SJCRH30 (cell line): ENCODE results near the gene DNAH6. TPM values are rescaled to one million over a fixed set of nuclear protein-coding genes. Genes with fewer than 3 reads are reported as not detected.

Source experiments
- DNase-seq, 2 experiments: peaks; one replicate each; pipeline ENCODE4 v3.0.0-alpha.2; 2015 to 2020
- H3K27ac ChIP-seq: fragments of 250-450 bp; sonication (Bioruptor Pico); 2 replicates; pipeline ENCODE4 v1.5.1; 2020; ENCODE audit warnings: mild to moderate bottlenecking, moderate library complexity
- H3K27me3 ChIP-seq: fragments of 250-450 bp; sonication (Bioruptor Pico); 2 replicates; pipeline ENCODE4 v1.5.1; 2020; ENCODE audit warnings: mild to moderate bottlenecking, moderate library complexity
- H3K36me3 ChIP-seq: fragments of 250-450 bp; sonication (Bioruptor Pico); 2 replicates; pipeline ENCODE4 v1.5.1; 2020; ENCODE audit warnings: mild to moderate bottlenecking, moderate library complexity
- H3K4me1 ChIP-seq: fragments of 250-450 bp; sonication (Bioruptor Pico); 2 replicates; pipeline ENCODE4 v1.5.1; 2020; ENCODE audit warnings: mild to moderate bottlenecking, moderate library complexity
- H3K4me3 ChIP-seq: fragments of 250-450 bp; sonication (Bioruptor Pico); 2 replicates; pipeline ENCODE4 v1.5.1; 2020; ENCODE audit warnings: mild to moderate bottlenecking, moderate library complexity
- H3K9me3 ChIP-seq: fragments of 250-450 bp; sonication (Bioruptor Pico); replicated peaks from 2 replicates; pipeline ENCODE4 v1.5.1; 2020; ENCODE audit warnings: mild to moderate bottlenecking, moderate library complexity
- total RNA-seq: library from RNA; depleted of rRNA; stranded (reverse); fragments of >200 nt; shearing (Covaris generic); gene quantifications from 2 replicates; pipeline ENCODE4 v1.2.3, GENCODE V29; 2014

DNAH6 gene
- total RNA-seq, 1 experiment from 2014 or later: not detected

GRCh38 chr2:84786601-84787000 is 270.3 kb downstream of the DNAH6 start:
- Histone ChIP-seq H3K27ac (no peak overlapping the region), H3K4me1 (no peaks in the 10 kb centered on the region), H3K4me3 (no peak overlapping the region), H3K36me3 (no peaks in the 10 kb centered on the region), H3K27me3 (no peaks in the 10 kb centered on the region), H3K9me3 (no peaks in the 10 kb centered on the region)
- DNase-seq: no peak

DNA sequence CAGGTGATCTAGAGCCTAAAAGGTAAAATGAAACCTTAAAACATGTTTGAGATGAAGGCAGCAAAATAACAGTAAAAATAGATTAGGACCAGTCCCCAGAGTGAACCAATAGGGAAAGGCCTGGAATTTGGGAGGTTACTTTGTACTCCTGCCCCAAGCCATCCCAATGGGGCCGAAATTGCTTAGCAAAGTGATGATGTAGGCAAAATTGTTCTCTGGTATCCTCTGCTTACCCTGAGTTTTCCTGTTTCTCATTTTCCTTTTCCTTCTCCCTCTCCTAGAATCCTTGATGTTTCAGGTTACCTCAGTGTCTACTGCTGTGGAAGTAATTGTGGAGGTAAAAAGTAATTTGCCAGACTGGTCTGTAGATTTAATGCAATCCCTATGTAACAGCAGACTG is 271.7 kb downstream of the DNAH6 start:
- DNase-seq: no peak
- H3K27ac ChIP-seq: no peak overlapping the region
- H3K4me1 ChIP-seq: no peaks in the 10 kb centered on the region
- H3K36me3 ChIP-seq: no peaks in the 10 kb centered on the region
- H3K27me3 ChIP-seq: no peaks in the 10 kb centered on the region
- no peak overlapping the region for H3K4me3 ChIP-seq
- no peaks in the 10 kb centered on the region for H3K9me3 ChIP-seq

DNA sequence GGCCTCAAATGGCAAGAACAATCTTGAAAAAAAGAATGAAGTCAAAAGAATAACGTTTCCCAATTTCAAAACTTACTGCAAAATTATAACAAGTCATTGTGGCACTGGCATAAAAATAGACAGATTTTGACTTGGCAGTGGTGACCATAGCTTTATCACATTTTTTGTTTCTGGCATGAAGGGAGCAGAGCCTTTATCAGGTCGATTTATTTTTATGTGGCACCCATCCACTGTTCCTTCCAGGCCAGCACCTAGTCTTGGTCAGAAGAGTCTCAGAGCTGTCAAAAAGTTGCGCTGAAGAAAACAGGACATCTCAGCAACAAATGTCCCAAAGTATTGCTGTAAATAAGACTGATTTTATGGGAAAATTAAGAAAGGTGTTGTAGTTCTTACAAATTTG is 272.2 kb downstream of the DNAH6 start:
- Histone ChIP-seq H3K27me3 (no peaks in the 10 kb centered on the region), H3K4me1 (no peaks in the 10 kb centered on the region), H3K27ac (no peak overlapping the region), H3K9me3 (no peaks in the 10 kb centered on the region), H3K4me3 (no peak overlapping the region), H3K36me3 (no peaks in the 10 kb centered on the region)
- DNase-seq: no peak

DNA sequence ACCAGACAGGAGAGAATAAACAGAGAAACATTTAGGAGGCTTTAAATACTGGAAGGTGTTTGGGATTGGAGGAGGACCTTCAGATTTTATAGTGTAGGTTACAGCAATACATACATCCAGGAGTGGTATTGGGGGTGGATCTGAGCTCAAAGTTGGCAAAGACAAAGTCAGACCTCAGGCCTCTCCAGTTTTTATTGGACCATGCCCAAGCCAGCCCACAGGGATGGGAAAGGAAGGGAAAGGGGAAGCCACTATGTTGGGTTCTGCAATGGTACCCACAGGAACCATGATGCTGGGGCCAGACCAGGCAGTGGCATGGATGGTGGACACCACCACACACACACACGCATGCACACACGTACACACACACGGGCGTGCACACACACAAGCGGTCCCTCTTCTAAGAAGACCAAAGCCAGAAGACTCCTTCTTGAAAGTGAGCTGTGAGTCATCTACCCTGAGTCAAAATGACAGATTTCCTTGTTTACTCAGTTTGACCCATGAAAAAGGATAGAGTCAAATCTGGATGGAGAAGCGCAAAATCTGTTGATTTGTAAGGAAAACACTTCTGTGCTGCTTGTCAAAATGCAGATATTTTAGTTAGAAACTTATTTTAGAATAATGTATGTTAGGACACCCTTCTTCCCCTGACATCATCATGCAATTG is 276.7 kb downstream of the DNAH6 start:
- no peak for DNase-seq
- H3K27me3 ChIP-seq: no peaks in the 10 kb centered on the region
- H3K27ac ChIP-seq: no peak overlapping the region
- no peak overlapping the region for H3K4me3 ChIP-seq
- no peaks in the 10 kb centered on the region for H3K36me3 ChIP-seq
- H3K4me1 ChIP-seq: no peaks in the 10 kb centered on the region
- H3K9me3 ChIP-seq: no peaks in the 10 kb centered on the region

DNA sequence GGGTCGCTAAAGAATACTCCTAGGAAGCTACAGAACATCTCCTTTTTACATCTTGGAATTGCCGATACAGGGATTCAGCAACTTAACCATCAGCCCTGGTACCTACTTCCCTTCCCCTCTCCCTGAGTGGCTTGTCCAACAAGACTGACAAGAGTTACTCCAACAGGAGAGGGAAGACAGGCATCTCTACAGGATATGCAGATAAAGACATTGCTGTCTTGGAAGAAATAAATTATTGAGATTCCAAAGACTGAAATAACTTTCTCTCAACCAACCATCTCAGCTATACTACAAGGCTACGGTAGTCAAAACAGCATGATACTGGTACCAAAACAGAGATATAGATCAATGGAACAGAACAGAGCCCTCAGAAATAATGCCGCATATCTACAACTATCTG is 277.3 kb downstream of the DNAH6 start:
- no peak overlapping the region for H3K27ac ChIP-seq
- no peak for DNase-seq
- no peak overlapping the region for H3K4me3 ChIP-seq
- no peaks in the 10 kb centered on the region for H3K9me3 ChIP-seq
- no peaks in the 10 kb centered on the region for H3K4me1 ChIP-seq
- H3K27me3 ChIP-seq: no peaks in the 10 kb centered on the region
- H3K36me3 ChIP-seq: no peaks in the 10 kb centered on the region

DNA sequence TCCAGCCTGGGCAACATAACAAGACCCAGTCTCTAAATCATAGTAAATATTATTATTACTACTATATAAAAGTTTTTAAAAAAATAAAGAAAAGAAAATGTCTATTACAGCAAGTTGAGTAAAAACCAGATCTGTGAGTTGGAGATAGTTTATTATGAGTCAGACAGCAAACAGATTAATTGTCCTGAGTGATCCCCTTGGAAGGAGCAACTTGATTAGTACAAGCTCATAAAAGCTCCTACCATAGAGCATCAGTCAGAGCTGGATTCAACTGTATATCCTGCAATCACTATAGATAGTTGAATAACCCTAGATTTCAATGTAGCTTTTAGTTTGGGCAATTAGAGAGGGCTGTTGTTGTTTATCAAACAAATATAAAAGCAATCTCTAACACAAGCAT is 280.5 kb downstream of the DNAH6 start:
- H3K27ac ChIP-seq: no peak overlapping the region
- H3K4me1 ChIP-seq: no peaks in the 10 kb centered on the region
- H3K9me3 ChIP-seq: no peaks in the 10 kb centered on the region
- H3K4me3 ChIP-seq: no peak overlapping the region
- DNase-seq: no peak
- no peaks in the 10 kb centered on the region for H3K27me3 ChIP-seq
- no peaks in the 10 kb centered on the region for H3K36me3 ChIP-seq

DNA sequence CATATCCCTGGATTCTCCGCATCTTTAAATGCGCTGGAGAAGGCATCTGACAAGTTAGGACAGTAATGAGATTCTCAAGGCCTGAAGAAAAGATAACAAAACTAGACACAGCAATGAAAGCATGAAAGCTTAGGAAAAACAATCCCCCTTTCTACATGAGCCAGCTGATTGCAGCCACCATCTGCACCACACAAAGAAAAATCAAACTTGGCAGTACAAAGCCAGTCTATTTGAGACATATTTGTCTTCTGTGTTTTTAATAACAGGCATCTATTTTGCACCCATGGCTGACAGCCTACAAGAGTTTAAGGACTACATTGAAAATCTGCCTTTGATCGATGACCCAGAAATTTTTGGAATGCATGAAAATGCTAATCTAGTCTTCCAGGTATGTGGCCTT is 281.0 kb downstream of the DNAH6 start:
- no peak for DNase-seq
- Histone ChIP-seq H3K27me3 (no peaks in the 10 kb centered on the region), H3K27ac (no peak overlapping the region), H3K4me3 (no peak overlapping the region), H3K36me3 (no peaks in the 10 kb centered on the region), H3K4me1 (no peaks in the 10 kb centered on the region), H3K9me3 (no peaks in the 10 kb centered on the region)

GRCh38 chr2:84799772-84800171 is 283.5 kb downstream of the DNAH6 start:
- H3K9me3 ChIP-seq: 0 out of 2 replicates have a peak, but pooled peaks cover 2% of the 10 kb centered on the region
- no peak overlapping the region for H3K27ac ChIP-seq
- H3K36me3 ChIP-seq: no peaks in the 10 kb centered on the region
- H3K4me3 ChIP-seq: no peak overlapping the region
- no peak for DNase-seq
- H3K27me3 ChIP-seq: no peaks in the 10 kb centered on the region
- no peaks in the 10 kb centered on the region for H3K4me1 ChIP-seq

GRCh38 chr2:84800194-84800805 is 284.0 kb downstream of the DNAH6 start:
- Histone ChIP-seq H3K36me3 (no peaks in the 10 kb centered on the region), H3K4me3 (no peak overlapping the region), H3K4me1 (no peaks in the 10 kb centered on the region; the same call in 1 of the 2 replicates), H3K9me3 (0 out of 2 replicates have a peak, but pooled peaks cover 2% of the 10 kb centered on the region), H3K27me3 (no peaks in the 10 kb centered on the region), H3K27ac (no peak overlapping the region)
- no peak for DNase-seq

- peaks cover 7% of the 10 kb centered on the region for H3K4me1 ChIP-seq
- H3K27ac ChIP-seq: no peak overlapping the region
- H3K36me3 ChIP-seq: no peaks in the 10 kb centered on the region
- H3K4me3 ChIP-seq: no peak overlapping the region
- H3K27me3 ChIP-seq: no peaks in the 10 kb centered on the region
- H3K9me3 ChIP-seq: 0 out of 2 replicates have a peak, but pooled peaks cover 2% of the 10 kb centered on the region
- no peak for DNase-seq
Measured at GRCh38 chr2:84801811-84802210, 285.5 kb downstream of the DNAH6 start.

DNA sequence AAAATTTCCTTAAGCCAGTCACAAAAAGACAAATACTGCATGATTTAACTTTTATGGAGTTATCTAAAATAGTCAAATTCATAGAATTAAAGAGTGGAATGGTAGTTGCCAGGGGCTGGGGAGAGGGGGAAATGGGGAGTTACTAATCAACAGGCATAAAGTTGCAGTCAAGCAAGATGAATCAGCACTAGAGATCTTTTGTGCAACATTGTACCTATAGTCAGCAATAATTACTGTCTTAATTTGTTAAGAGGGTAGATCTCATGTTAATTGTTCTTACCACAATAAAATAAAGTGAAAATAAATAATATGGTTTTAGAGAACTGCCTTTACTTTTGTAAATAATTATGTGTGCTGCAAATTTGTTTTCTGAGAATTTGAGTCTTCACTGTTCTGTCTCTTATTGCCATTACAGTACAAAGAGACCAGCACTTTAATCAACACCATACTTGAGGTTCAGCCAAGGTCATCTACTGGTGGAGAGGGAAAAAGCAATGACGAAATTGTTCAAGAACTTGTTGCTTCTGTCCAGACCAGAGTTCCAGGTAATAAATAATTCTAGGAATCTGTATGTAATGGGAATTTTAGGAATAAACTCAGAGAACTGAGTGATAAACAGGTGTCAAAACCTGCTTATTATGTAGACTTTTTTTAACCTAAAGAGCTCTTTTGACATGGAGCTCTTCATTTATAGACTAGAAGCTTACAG is 289.1 kb downstream of the DNAH6 start:
- Histone ChIP-seq H3K9me3 (0 out of 2 replicates have a peak, but pooled peaks cover 4% of the 10 kb centered on the region), H3K27ac (no peak overlapping the region), H3K27me3 (no peaks in the 10 kb centered on the region), H3K4me1 (peaks cover 25% of the 10 kb centered on the region), H3K36me3 (no peaks in the 10 kb centered on the region), H3K4me3 (no peak overlapping the region)
- no peak for DNase-seq

DNA sequence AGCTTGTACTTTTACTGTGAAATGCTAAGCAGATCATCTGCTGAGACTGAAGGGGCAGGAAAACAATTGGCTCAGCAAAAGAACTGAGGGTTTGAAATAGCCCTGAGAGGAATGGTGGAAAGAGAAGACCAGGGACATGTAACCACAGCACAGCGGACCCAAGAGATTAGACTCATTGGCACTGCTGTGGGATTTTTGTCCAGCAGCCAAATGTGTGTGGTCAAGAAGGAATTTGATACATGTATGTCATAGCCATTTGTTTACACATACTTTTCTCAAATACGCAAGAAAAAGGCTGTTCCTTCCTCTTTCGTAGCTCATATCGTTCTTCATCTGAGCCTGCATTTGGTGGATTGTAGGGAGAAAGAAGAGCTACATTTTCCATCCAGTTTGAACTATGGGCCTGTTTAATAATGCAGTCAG is 290.8 kb downstream of the DNAH6 start:
- Histone ChIP-seq H3K27me3 (no peaks in the 10 kb centered on the region), H3K9me3 (0 out of 2 replicates have a peak, but pooled peaks cover 4% of the 10 kb centered on the region), H3K4me3 (no peak overlapping the region), H3K4me1 (peaks cover 25% of the 10 kb centered on the region), H3K27ac (no peak overlapping the region; the same call in 1 of the 2 replicates), H3K36me3 (no peaks in the 10 kb centered on the region)
- peak; percentile 87 to 88 for DNase-seq

DNA sequence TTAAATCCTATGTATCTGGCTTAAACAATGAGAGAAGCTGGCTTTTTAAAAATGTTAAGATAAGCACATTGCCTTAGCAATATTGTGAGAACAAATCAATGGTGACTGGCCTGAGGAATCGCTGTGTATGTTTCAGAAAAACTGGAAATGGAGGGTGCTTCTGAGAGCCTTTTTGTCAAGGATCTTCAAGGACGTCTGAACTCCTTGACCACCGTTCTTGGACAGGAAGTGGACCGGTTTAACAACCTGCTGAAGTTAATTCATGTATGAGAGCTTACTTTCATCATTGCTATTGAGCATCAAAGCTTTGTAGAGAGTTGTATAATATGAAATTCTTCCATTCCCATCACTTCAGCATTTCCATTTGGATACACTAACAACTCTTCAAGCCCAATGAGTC is 292.0 kb downstream of the DNAH6 start:
- Histone ChIP-seq H3K27ac (no peak overlapping the region), H3K4me3 (no peak overlapping the region), H3K36me3 (no peaks in the 10 kb centered on the region), H3K4me1 (peaks cover 25% of the 10 kb centered on the region), H3K27me3 (no peaks in the 10 kb centered on the region), H3K9me3 (0 out of 2 replicates have a peak, but pooled peaks cover 2% of the 10 kb centered on the region)
- DNase-seq: no peak

- H3K4me3 ChIP-seq: no peak overlapping the region
- H3K27ac ChIP-seq: no peak overlapping the region
- H3K36me3 ChIP-seq: no peaks in the 10 kb centered on the region
- no peaks in the 10 kb centered on the region for H3K27me3 ChIP-seq
- H3K4me1 ChIP-seq: peaks cover 17% of the 10 kb centered on the region
- DNase-seq: no peak
- 0 out of 2 replicates have a peak, but pooled peaks cover 2% of the 10 kb centered on the region for H3K9me3 ChIP-seq
Measured at GRCh38 chr2:84811839-84812431, 295.6 kb downstream of the DNAH6 start.

- Histone ChIP-seq H3K27ac (no peak overlapping the region), H3K9me3 (no peaks in the 10 kb centered on the region), H3K27me3 (no peaks in the 10 kb centered on the region), H3K4me1 (no peaks in the 10 kb centered on the region), H3K4me3 (no peak overlapping the region), H3K36me3 (no peaks in the 10 kb centered on the region)
- DNase-seq: no peak
Measured at GRCh38 chr2:84815146-84815545, 298.8 kb downstream of the DNAH6 start.
